HEK293T (cell line): ENCODE data around the gene TMEM129.

Experiments used
- LEF1 ChIP-seq: fragments of 450-650 bp; IDR thresholded peaks from 2 replicates; pipeline ENCODE4 v1.6.1; 2017; ENCODE audit warnings: mild to moderate bottlenecking, borderline replicate concordance
- SP1 ChIP-seq: fragments of 450-650 bp; IDR thresholded peaks from 2 replicates; pipeline ENCODE4 v1.6.1; 2017

DNA sequence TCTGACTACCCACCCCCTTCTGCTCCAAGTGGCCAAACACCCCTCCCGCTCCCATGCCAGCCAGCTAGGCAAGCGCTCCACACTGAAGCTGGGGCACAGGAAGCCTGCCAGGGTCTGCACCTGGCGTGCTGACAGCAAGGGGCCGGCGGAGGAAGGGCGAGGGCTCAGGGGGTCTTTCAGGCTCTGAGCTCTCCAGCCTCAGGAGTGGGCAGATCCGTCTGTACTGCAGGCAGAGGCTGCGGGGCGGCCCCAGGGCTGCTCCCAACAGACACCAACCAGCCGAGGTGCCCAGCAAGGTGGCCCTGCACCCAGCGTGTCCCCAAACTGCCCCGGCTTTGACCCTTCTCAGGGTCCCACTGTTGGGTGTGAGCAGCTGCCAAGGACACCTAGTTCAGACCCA lies 51.9 kb downstream of the TMEM129 start:
- TF ChIP-seq LEF1 (no peak), SP1 (no peak)
